ENCODE data around the gene RNF207.

Gene RNF207

GRCh38 chr1:6205849-6206519, at the start of gene RNF207:
TSS of gene RNF207 (plus strand) at chr1:6206119. CDS start at chr1:6206536, 417 bp downstream.
- in situ Hi-C loops (cut with MboI; ENCODE audit: low sequenced_read_pairs), result no loop called here

- in situ Hi-C loops (cut with MboI; ENCODE audit: low sequenced_read_pairs), result no loop called here
Observed at GRCh38 chr1:6157132-6157527, 48.8 kb upstream of the RNF207 start.

GRCh38 chr1:6157528-6158174, 48.3 kb upstream of the RNF207 start:
- in situ Hi-C loops (cut with MboI; ENCODE audit: low sequenced_read_pairs), result no loop called here

- in situ Hi-C loops (cut with MboI; ENCODE audit: low sequenced_read_pairs), result no loop called here
Observed at GRCh38 chr1:6158181-6158580, 47.7 kb upstream of the RNF207 start.

GRCh38 chr1:6162341-6162740, 43.6 kb upstream of the RNF207 start:
- in situ Hi-C loops (cut with MboI; ENCODE audit: low sequenced_read_pairs), result no loop called here

GRCh38 chr1:6162773-6163172, 43.1 kb upstream of the RNF207 start:
- in situ Hi-C loops (cut with MboI; ENCODE audit: low sequenced_read_pairs), result no loop called here

GRCh38 chr1:6163191-6163972, 42.5 kb upstream of the RNF207 start:
- in situ Hi-C loops (cut with MboI; ENCODE audit: low sequenced_read_pairs), result no loop called here

- in situ Hi-C loops (cut with MboI; ENCODE audit: low sequenced_read_pairs), result no loop called here
Observed at GRCh38 chr1:6163973-6164617, 41.8 kb upstream of the RNF207 start.

- in situ Hi-C loops (cut with MboI; ENCODE audit: low sequenced_read_pairs), result no loop called here
Observed at GRCh38 chr1:6165027-6165426, 40.9 kb upstream of the RNF207 start.

- in situ Hi-C loops (cut with MboI; ENCODE audit: low sequenced_read_pairs), result no loop called here
Observed at GRCh38 chr1:6165441-6165985, 40.4 kb upstream of the RNF207 start.

- in situ Hi-C loops (cut with MboI; ENCODE audit: low sequenced_read_pairs), result no loop called here
Observed at GRCh38 chr1:6166221-6166620, 39.7 kb upstream of the RNF207 start.

- in situ Hi-C loops (cut with MboI; ENCODE audit: low sequenced_read_pairs), result no loop called here
Observed at GRCh38 chr1:6166655-6167390, 39.1 kb upstream of the RNF207 start.

- in situ Hi-C loops (cut with MboI; ENCODE audit: low sequenced_read_pairs), result no loop called here
Observed at GRCh38 chr1:6167391-6168303, 38.3 kb upstream of the RNF207 start.

- in situ Hi-C loops (cut with MboI; ENCODE audit: low sequenced_read_pairs), result no loop called here
Observed at GRCh38 chr1:6168947-6169586, 36.9 kb upstream of the RNF207 start.

GRCh38 chr1:6170116-6170741, 35.7 kb upstream of the RNF207 start:
- in situ Hi-C loops (cut with MboI; ENCODE audit: low sequenced_read_pairs), result no loop called here

GRCh38 chr1:6170742-6171201, 35.1 kb upstream of the RNF207 start:
- in situ Hi-C loops (cut with MboI; ENCODE audit: low sequenced_read_pairs), result no loop called here

- in situ Hi-C loops (cut with MboI; ENCODE audit: low sequenced_read_pairs), result no loop called here
Observed at GRCh38 chr1:6171548-6172124, 34.3 kb upstream of the RNF207 start.

- in situ Hi-C loops (cut with MboI; ENCODE audit: low sequenced_read_pairs), result no loop called here
Observed at GRCh38 chr1:6172549-6172948, 33.4 kb upstream of the RNF207 start.

Data from HL-60/S4 (cell line).